Progenitor cell of endocrine pancreas (in vitro differentiated cells): Measurements from ENCODE around the gene HCN2. TPM values are rescaled to one million over a fixed set of nuclear protein-coding genes. Genes with fewer than 3 reads are reported as not detected.

Experiments used
- DNase-seq: peaks from one replicate; pipeline ENCODE4 v3.0.0; 2021; ENCODE audit warnings: low spot score; ENCODE audit not compliant: unreplicated experiment
- H3K27ac Mint-ChIP-seq: 2 replicates; pipeline ENCODE4 v1.8.0; 2021; ENCODE audit warnings: mild to moderate bottlenecking, moderate library complexity, mixed read lengths
- H3K27me3 Mint-ChIP-seq: 2 replicates; pipeline ENCODE4 v1.8.0; 2021; ENCODE audit warnings: mixed read lengths
- H3K36me3 Mint-ChIP-seq: 2 replicates; pipeline ENCODE4 v1.8.0; 2022; ENCODE audit warnings: mixed read lengths; ENCODE audit not compliant: insufficient read depth
- H3K4me1 Mint-ChIP-seq: 2 replicates; pipeline ENCODE4 v1.8.0; 2021; ENCODE audit warnings: low read depth, mixed read lengths
- H3K4me3 Mint-ChIP-seq: 2 replicates; pipeline ENCODE4 v1.8.0; 2021; ENCODE audit warnings: low read depth, mild to moderate bottlenecking, moderate library complexity, mixed read lengths
- H3K9me3 Mint-ChIP-seq: 2 replicates; pipeline ENCODE4 v1.8.0; 2021; ENCODE audit warnings: low read depth, mixed read lengths
- CTCF ChIP-seq: fragments of 200-600 bp; sonication (generic); IDR thresholded peaks from one replicate; pipeline ENCODE4 v1.5.0; 2021; ENCODE audit warnings: antibody characterized with exemption, mild to moderate bottlenecking; ENCODE audit not compliant: unreplicated experiment
- total RNA-seq: library from RNA; stranded (reverse); gene quantifications from 2 replicates; pipeline ENCODE4 v1.2.1, GENCODE V29; 2021

The HCN2 gene
- total RNA-seq, 1 donor from 2014 or later, result 0.34 TPM

DNA sequence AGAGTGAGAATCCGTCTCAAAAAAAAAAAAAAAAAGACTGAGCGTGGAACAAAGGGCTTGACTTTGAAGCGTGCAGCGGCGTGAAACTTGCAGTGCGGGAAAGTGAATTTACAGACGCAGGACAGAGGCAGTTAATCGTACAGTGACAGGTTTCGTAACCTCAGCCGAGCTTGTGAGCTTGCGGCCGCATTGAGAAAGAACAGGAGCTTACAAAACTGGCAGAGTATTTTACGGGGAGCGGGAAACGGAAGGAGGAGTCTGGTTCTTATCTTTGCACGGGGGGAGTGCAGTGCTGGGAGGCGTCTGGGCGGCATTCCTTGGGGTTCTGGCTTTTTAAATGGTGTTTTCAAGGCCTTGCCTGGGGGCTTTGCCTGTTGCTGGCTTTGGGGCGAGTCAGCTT lies 23.3 kb upstream of the HCN2 start:
- DNase-seq, result no peak
- Mint-ChIP-seq H3K36me3 (peaks cover 22% of the 10 kb centered on the region), H3K9me3 (peaks cover 9% of the 10 kb centered on the region), H3K27me3 (no peaks in the 10 kb centered on the region), H3K4me1 (peaks cover 5% of the 10 kb centered on the region), H3K4me3 (no peak overlapping the region), H3K27ac (no peak overlapping the region)
- no peak for TF ChIP-seq CTCF

GRCh38 chr19:566844-567243 lies 22.8 kb upstream of the HCN2 start:
- H3K36me3 Mint-ChIP-seq, result peaks cover 22% of the 10 kb centered on the region

DNA sequence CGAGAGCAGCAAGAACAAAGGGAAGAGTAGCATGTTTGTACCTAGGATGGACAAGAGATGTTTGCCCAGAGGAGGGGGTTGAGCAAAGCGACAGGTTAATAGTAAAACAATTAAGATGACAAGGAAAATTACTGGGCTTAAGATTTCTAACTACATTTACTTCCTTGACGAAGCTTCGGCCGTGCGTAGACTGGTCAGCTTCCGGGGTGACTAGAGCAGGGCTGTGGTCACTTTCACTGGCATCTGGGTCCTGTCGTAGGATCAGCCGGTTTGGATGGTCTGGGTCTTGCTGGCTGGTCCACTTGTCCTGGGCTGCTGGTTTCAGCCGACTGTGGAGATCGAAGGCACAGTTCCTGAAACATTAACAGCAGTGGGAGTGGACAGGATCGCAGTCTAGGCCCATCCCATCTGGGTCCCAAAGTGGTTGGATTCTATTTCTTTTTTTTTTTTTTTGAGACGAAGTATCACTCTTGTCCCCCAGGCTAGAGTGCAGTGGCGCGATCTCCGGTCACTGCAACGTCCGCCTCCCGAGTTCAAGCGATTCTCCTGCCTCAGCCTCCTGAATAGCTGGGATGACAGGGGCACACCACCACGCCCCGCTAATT lies 22.3 kb upstream of the HCN2 start:
- Mint-ChIP-seq H3K27ac (no peak overlapping the region), H3K9me3 (peaks cover 5% of the 10 kb centered on the region), H3K4me1 (peaks cover 7% of the 10 kb centered on the region), H3K36me3 (peaks cover 17% of the 10 kb centered on the region), H3K27me3 (no peaks in the 10 kb centered on the region), H3K4me3 (no peak overlapping the region)
- no peak for DNase-seq
- TF ChIP-seq CTCF, result no peak

More at GRCh38 chr19:566844-567243, 22.8 kb upstream of the HCN2 start:
- Mint-ChIP-seq H3K9me3 (peaks cover 9% of the 10 kb centered on the region), H3K27ac (no peak overlapping the region), H3K4me3 (no peak overlapping the region), H3K27me3 (no peaks in the 10 kb centered on the region), H3K4me1 (peaks cover 6% of the 10 kb centered on the region)
- DNase-seq, result no peak
- TF ChIP-seq CTCF, result no peak

DNA sequence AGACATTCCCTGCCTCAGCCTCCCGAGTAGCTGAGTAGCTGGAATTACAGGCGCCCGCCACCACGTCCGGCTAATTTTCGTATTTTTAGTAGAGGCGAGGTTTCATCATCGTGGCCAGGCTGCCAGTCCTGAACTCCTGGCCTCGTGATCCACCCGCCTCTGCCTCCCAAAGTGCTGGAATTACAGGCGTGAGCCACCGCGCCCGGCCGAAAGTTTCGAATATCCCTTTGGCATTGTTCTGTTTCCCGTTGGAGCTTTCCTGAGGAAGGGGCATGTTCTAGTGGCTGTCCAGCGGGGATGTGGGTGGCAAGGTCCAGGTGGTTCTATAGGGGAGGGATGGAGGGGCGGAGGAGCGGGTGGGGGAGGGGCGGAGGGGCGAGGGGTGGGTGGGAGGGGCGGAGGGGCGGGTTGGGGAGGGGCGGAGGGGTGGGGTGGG lies 19.4 kb upstream of the HCN2 start:
- Mint-ChIP-seq H3K9me3 (peaks cover 5% of the 10 kb centered on the region), H3K36me3 (peaks cover 14% of the 10 kb centered on the region), H3K4me3 (no peak overlapping the region), H3K27me3 (no peaks in the 10 kb centered on the region), H3K27ac (no peak overlapping the region), H3K4me1 (peaks cover 20% of the 10 kb centered on the region)
- no peak for TF ChIP-seq CTCF
- DNase-seq, result no peak

DNA sequence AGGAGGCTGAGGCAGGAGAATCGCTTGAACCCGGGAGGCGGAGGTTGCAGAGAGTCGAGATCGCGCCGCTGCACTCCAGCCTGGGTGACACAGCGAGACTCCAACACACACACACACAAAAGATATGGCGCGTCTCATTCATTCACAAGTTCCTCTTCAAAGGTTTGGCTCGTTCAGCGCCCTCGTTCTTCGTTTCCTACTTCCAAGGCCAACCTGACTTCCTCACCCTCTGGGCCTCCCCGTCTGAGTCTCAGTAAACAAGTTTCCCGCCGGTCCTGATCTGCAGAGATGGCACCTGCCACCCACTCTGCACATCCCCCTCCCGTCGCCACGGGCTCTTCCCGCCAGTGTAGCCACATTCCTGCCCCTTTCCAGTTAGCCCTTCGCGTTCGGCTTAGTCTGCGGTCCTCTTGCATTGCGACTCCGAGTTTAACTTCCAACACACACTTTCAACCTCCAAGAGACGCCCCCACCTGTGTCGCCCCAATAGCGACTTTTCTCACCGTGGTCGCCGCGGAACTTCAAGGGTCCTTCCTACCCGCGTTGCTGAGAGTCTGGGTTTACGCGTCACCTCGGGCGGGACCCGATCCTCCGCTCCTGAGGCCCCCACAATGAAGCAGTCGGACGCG lies 18.6 kb upstream of the HCN2 start:
- H3K9me3 Mint-ChIP-seq, result peaks cover 5% of the 10 kb centered on the region
- DNase-seq, result no peak
- H3K27ac Mint-ChIP-seq, result peak overlapping the region; percentile 98
- peaks cover 20% of the 10 kb centered on the region for H3K4me1 Mint-ChIP-seq
- H3K36me3 Mint-ChIP-seq, result peaks cover 14% of the 10 kb centered on the region
- TF ChIP-seq CTCF, result no peak
- H3K27me3 Mint-ChIP-seq, result no peaks in the 10 kb centered on the region
- H3K4me3 Mint-ChIP-seq, result peak overlapping the region; percentile 77
